Osteocyte (in vitro differentiated cells): ENCODE results near the gene INPP5D. TPM values are rescaled to one million over a fixed set of nuclear protein-coding genes. Genes with fewer than 3 reads are reported as not detected.

ENCODE experiments used
- DNase-seq: peaks from one replicate; pipeline ENCODE4 v3.0.0; 2021; ENCODE audit warnings: mixed read lengths; ENCODE audit not compliant: unreplicated experiment; ENCODE audit errors: extremely low spot score
- H3K27ac Mint-ChIP-seq: one replicate; pipeline ENCODE4 v1.8.0; 2021; ENCODE audit warnings: mild to moderate bottlenecking, mixed read lengths; ENCODE audit not compliant: unreplicated experiment
- H3K27me3 Mint-ChIP-seq: one replicate; pipeline ENCODE4 v1.8.0; 2021; ENCODE audit warnings: mixed read lengths; ENCODE audit not compliant: unreplicated experiment
- H3K36me3 Mint-ChIP-seq: one replicate; pipeline ENCODE4 v1.8.0; 2021; ENCODE audit warnings: mixed read lengths; ENCODE audit not compliant: unreplicated experiment
- H3K4me1 Mint-ChIP-seq: one replicate; pipeline ENCODE4 v1.8.0; 2021; ENCODE audit warnings: mixed read lengths; ENCODE audit not compliant: unreplicated experiment
- H3K4me3 Mint-ChIP-seq: one replicate; pipeline ENCODE4 v1.8.0; 2021; ENCODE audit warnings: mild to moderate bottlenecking, moderate library complexity, mixed read lengths; ENCODE audit not compliant: unreplicated experiment
- H3K9me3 Mint-ChIP-seq: one replicate; pipeline ENCODE4 v1.8.0; 2021; ENCODE audit warnings: mixed read lengths; ENCODE audit not compliant: unreplicated experiment
- total RNA-seq: library from RNA; stranded (reverse); gene quantifications from 2 replicates; pipeline ENCODE4 v1.2.1, GENCODE V29; 2021
- TF ChIP-seq, protein P1 (sequence below): fragments of 200-600 bp; sonication (generic); IDR thresholded peaks from 2 replicates; pipeline ENCODE4 v1.5.0; 2021; ENCODE audit warnings: antibody characterized with exemption, mild to moderate bottlenecking, moderate library complexity

Gene INPP5D
- total RNA-seq, 1 donor from 2014 or later = 0.40 TPM

DNA sequence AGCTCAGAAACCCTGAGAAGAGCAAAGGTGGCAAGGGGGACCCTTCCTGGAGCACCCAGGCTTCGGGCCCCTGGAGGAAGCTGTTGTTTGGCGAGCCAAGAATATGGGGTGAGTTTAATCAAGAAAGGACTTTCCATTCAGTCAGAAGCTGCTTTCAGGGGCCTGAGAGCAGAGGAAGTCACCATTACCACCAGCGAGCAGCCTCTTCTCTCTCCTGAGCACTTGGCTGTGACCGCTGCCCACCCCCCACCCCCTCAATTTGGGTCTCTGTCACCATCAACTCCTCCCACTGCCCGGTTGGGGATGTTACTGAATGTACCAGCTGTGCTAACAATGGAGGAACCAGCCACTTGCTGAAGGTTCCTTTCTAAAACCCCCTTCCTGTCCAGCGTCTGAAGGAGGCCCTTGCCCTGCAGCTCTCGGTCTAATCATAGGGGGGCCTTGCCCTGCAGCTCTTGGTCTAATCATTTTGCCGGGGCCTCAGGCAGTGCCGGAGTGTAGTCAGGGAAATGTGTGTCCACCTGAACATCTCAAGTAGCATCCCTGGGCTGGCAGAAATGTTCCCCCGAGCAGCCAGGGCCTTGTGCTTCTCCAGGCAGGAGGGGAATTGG is 943 bp downstream of the INPP5D start:
- Mint-ChIP-seq H3K4me1 (peaks cover 19% of the 10 kb centered on the region), H3K9me3 (no peaks in the 10 kb centered on the region), H3K27me3 (peaks cover 3% of the 10 kb centered on the region), H3K36me3 (no peaks in the 10 kb centered on the region), H3K4me3 (no peak overlapping the region), H3K27ac (no peak overlapping the region)
- TF ChIP-seq, protein P1, sequence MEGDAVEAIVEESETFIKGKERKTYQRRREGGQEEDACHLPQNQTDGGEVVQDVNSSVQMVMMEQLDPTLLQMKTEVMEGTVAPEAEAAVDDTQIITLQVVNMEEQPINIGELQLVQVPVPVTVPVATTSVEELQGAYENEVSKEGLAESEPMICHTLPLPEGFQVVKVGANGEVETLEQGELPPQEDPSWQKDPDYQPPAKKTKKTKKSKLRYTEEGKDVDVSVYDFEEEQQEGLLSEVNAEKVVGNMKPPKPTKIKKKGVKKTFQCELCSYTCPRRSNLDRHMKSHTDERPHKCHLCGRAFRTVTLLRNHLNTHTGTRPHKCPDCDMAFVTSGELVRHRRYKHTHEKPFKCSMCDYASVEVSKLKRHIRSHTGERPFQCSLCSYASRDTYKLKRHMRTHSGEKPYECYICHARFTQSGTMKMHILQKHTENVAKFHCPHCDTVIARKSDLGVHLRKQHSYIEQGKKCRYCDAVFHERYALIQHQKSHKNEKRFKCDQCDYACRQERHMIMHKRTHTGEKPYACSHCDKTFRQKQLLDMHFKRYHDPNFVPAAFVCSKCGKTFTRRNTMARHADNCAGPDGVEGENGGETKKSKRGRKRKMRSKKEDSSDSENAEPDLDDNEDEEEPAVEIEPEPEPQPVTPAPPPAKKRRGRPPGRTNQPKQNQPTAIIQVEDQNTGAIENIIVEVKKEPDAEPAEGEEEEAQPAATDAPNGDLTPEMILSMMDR = no peak
- no peak for DNase-seq

DNA sequence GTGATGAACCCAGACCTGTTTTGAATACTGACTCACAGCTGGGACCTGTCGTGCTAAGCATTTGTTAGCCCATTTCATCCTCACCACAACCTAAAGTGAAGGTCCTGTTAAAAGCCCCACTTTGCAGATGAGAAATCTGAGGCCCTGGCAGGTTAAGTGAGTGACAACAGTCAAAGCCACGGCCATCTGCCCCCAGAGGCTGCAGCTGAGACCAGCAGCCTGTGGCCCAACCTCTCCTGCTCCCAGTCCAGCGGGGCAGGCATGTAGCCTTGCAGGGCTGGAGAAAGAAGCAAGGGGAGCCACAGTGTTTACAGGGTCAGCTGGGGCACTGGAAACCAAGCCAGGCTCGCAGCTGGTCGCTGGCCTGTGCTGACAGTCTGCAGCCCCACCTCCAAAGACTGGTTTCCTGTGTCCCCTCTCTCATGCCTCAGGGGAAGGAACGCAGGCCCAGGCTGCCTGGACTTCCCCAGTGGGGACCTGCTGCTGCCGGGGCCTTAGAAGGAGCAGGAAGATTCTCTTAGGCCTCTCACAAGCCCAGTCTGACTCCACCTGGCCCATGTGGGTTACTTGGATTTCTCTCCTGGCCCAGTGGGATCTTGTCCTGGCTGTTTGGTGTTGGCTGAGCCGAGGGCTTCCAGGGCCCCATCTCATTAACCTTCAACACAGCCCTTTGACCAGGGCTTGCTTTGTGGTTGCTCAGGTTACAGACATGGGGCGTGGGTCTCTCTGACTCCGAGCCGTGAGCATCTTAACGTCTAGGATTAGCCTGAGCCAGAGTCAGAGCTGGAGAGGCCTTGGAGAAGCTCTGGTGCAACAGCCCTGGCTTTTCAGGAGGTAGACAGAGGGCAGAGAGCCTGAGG is 1.7 kb downstream of the INPP5D start:
- no peak overlapping the region for H3K27ac Mint-ChIP-seq
- peaks cover 1% of the 10 kb centered on the region for H3K27me3 Mint-ChIP-seq
- H3K4me1 Mint-ChIP-seq = peaks cover 19% of the 10 kb centered on the region
- H3K4me3 Mint-ChIP-seq = no peak overlapping the region
- H3K36me3 Mint-ChIP-seq = no peaks in the 10 kb centered on the region
- DNase-seq = no peak
- TF ChIP-seq, protein P1 = peak; percentile 26
- H3K9me3 Mint-ChIP-seq = no peaks in the 10 kb centered on the region

DNA sequence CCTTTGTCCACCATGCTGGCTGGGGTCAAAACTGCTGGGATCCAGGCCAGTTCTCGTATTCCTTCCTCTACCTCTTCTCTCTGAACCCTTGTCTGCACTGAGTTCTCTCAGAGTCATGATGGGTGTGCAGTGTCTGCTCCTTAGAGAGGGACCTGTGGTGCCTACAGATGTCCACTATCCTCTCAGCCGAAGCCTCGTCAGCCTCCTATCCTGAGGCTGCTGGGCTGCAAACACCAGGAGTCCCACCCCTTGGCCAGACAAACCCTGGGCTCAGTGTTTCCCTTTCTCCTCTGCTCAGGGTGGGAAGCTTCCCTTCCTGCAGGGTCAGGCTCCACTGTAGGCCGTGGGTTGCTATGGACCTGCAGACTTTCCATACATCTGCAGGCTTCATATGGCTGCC is 2.3 kb downstream of the INPP5D start:
- Mint-ChIP-seq H3K36me3 (no peaks in the 10 kb centered on the region), H3K27ac (no peak overlapping the region), H3K4me3 (no peak overlapping the region)

DNA sequence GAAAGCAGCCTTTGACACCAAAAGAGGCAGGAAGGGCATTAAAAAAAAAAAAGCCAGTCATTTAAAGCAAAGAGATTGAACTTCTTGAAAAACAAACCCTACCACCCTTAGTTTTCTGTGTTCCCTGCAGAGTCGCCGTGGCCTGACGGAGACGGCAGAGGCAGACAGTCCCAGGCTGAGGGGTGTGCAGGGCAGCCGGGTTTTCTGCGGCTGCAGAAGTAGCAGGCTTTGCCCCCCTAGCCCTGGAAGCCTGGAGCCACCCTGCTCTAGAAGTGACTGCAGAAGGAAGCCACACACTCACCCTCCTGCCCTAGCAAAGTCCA is 2.8 kb downstream of the INPP5D start:
- peaks cover 2% of the 10 kb centered on the region for H3K27me3 Mint-ChIP-seq
- H3K27ac Mint-ChIP-seq = no peak overlapping the region
- TF ChIP-seq, protein P1 = no peak
- H3K4me1 Mint-ChIP-seq = peaks cover 19% of the 10 kb centered on the region
- no peaks in the 10 kb centered on the region for H3K36me3 Mint-ChIP-seq
- H3K9me3 Mint-ChIP-seq = peaks cover 5% of the 10 kb centered on the region
- no peak overlapping the region for H3K4me3 Mint-ChIP-seq
- DNase-seq = no peak

More for the DNA sequence above, 2.3 kb downstream of the INPP5D start:
- H3K4me1 Mint-ChIP-seq = peaks cover 19% of the 10 kb centered on the region
- peaks cover 2% of the 10 kb centered on the region for H3K27me3 Mint-ChIP-seq
- DNase-seq = no peak
- peaks cover 5% of the 10 kb centered on the region for H3K9me3 Mint-ChIP-seq
- TF ChIP-seq, protein P1 = no peak

DNA sequence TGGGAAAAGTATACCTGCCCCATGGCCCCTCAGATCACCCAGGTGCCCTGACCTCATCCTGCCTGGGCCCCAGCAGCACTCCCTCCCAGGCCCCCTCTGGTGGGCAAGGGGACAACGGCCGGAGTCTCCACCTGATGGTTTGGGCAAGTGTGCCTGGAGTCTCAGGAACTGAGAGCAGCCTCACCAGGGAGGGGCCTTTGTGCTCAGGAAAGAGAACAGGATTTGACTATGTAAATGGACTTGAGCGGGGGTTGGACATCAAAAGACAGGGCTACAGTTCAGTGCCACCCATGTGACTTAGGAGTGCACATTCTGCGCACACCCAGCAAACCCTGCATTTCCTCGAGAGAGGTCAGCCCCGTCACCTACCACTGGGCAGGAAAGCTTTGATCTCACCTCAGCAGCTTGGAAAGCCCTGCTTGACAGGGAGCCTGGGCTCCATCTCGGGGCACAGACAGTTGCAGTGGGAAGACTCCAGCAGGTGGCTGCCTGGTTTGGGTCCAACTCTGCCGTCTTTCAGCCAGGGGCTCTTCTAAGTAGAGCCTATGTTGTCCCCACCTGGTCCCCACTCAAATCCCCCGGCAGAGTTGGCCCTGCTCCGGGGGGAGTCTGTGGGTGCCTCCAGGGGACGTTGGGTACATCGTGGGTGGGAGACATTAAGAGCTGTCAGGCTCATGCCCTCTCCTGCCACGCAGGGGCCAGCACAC is 3.3 kb downstream of the INPP5D start:
- Mint-ChIP-seq H3K27me3 (peaks cover 2% of the 10 kb centered on the region), H3K4me3 (no peak overlapping the region), H3K9me3 (peaks cover 5% of the 10 kb centered on the region), H3K36me3 (no peaks in the 10 kb centered on the region), H3K4me1 (peaks cover 19% of the 10 kb centered on the region), H3K27ac (no peak overlapping the region)
- TF ChIP-seq, protein P1 = no peak
- DNase-seq = no peak
